Retinal pigment epithelial cell (primary cell): Measurements from ENCODE around the gene SRD5A1.
"Not testable (repeated sequence)": the region's sequence is repeated elsewhere in the genome, so short reads cannot be mapped to it uniquely, and the experiment has no call there.

Experiments
- DNase-seq: peaks from one replicate; pipeline ENCODE4 v3.0.0-alpha.2; 2010; ENCODE audit warnings: low read depth
- H3K4me3 ChIP-seq: 2 replicates; pipeline ENCODE4 v1.5.1; 2011; ENCODE audit warnings: mild to moderate bottlenecking, low read length, control low read depth, moderate library complexity
- TF ChIP-seq, protein P1 (sequence below): conservative IDR thresholded peaks from 2 replicates; pipeline ENCODE4 v1.5.1; 2011; ENCODE audit warnings: low read depth, low read length, control low read depth, inconsistent platforms

The SRD5A1 gene

DNA sequence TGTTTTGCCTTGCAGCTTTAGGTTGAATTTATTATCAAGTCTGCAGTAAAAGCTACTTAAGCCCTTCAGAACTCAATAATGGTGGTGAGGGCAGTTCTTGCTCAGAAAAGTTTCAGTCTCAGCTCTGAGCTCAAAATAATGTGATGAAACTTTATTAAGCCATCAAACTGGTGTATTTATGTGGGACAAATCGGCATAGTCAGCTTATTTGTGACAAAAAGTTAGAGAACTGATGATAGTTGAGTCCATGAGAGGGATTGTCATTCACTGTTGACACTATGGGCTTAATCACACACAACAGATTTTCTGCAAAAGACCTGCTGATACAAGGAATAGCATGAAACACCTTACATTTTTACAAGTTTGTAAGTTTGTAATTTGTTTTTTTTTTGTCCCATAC lies 9.4 kb downstream of the SRD5A1 start:
- TF ChIP-seq, protein P1, sequence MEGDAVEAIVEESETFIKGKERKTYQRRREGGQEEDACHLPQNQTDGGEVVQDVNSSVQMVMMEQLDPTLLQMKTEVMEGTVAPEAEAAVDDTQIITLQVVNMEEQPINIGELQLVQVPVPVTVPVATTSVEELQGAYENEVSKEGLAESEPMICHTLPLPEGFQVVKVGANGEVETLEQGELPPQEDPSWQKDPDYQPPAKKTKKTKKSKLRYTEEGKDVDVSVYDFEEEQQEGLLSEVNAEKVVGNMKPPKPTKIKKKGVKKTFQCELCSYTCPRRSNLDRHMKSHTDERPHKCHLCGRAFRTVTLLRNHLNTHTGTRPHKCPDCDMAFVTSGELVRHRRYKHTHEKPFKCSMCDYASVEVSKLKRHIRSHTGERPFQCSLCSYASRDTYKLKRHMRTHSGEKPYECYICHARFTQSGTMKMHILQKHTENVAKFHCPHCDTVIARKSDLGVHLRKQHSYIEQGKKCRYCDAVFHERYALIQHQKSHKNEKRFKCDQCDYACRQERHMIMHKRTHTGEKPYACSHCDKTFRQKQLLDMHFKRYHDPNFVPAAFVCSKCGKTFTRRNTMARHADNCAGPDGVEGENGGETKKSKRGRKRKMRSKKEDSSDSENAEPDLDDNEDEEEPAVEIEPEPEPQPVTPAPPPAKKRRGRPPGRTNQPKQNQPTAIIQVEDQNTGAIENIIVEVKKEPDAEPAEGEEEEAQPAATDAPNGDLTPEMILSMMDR: no peak
- DNase-seq: no peak
- H3K4me3 ChIP-seq: no peak overlapping the region

DNA sequence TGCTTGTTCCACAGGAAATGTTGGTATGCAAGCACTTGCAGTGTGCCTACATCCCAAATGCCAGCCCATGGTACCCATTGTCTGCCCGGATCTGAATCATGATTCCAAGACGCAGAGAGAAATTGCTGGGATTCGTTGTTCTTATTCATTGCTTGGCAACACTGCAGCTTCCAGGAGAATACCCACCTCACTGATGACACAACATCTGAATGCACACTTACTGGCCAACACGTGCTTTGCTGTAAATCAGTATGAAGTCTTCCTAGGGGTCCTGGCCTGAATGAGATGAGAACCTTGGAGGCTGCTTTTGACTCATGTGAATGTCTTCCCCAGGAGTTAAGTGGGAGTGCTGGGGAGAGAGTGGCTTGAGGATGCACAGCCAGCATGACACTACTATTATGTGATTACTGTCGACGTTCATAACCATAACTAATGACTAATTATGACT lies 11.6 kb downstream of the SRD5A1 start:
- TF ChIP-seq, protein P1: no peak
- no peak overlapping the region for H3K4me3 ChIP-seq
- no peak for DNase-seq

DNA sequence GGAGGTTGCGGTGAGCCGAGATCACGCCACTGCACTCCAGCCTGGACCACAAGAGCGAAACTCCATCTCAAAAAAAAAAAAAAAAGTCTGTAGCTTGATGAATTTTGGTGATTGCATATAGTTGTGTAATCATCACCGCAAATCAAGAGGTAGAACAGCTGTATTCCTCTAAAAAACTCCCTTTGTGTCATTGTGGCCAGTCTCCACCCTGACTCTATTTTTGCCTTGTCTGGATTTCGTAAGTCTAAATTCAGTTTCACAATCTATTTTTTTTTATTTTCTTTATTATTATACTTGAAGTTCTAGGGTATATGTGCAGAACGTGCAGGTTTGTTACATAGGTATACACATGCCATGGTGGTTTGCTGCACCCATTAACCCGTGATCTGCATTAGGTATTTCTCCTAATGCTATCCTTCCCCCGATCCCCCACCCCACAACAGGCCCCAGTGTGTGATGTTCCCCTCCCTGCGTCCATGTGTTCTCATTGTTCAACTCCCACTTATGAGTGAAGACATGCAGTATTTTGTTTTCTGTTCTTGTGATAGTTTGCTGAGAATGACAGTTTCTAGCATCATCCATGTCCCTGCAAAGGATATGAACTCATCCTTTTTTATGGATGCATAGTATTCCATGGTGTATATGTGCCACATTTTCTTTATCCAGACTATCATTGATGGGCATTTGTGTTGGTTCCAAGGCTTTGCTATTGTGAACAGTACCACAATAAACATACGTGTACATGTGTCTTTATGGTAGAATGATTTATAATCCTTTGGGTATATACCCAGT lies 12.5 kb downstream of the SRD5A1 start:
- DNase-seq, H3K4me3 ChIP-seq: not testable (repeated sequence)

DNA sequence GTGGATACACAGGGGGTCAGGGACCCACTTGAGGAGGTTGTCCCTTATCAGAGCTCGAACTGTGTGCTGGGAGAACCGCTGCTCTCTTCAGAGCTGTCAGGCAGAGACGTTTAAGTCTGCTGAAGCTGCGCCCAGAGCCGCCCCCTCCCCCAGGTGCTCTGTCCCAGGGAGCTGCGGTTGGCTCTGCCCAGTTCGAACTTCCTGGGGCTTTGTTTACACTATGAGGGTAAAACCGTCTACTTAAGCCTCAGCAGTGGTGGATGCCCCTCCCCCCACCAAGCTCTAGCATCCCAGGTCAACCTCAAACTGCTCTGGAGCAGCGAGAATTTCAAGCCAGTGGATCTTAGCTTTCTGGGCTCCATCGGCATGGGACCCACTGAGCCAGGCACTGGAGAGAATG lies 15.9 kb downstream of the SRD5A1 start:
- DNase-seq: no peak
- no peak overlapping the region for H3K4me3 ChIP-seq
- TF ChIP-seq, protein P1: no peak

DNA sequence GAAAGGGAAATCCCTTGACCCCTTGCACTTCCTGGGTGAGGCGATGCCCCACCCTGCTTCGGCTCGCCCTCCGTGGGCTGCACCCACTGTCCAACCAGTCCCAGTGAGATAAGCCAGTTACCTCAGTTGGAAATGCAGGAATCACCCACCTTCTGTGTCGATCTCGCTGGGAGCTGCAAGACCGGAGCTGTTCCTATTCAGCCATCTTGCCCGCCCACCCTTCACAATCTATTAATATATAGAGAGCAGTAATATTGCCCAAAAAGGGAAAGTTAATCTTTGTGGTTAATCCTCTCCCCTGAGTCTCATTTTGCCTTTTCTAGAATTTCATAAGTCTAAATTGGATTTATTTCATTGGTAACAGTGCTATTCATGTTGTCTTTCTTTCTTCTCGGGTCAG lies 16.4 kb downstream of the SRD5A1 start:
- H3K4me3 ChIP-seq: no peak overlapping the region
- TF ChIP-seq, protein P1: no peak
- no peak for DNase-seq

DNA sequence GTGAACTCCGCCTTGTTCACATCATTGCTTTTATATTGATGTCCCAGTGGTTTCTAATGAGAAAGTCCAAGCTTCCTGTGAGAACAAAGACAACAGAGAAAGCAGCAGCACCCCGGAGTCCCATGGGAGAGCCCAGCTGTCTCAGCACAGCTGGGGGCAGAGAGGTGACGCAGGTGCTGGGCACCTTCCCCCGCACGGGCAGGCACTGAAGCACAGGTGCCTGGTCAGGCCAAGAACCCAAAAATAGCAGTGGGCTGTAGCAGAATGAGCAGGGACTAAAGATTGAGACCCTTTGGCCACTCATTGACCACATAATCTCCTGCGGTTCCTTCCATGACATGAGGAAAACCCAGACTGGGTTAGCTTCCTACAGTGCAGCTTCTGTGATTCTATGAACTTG lies 18.8 kb downstream of the SRD5A1 start:
- DNase-seq: no peak
- TF ChIP-seq, protein P1: no peak
- no peak overlapping the region for H3K4me3 ChIP-seq

DNA sequence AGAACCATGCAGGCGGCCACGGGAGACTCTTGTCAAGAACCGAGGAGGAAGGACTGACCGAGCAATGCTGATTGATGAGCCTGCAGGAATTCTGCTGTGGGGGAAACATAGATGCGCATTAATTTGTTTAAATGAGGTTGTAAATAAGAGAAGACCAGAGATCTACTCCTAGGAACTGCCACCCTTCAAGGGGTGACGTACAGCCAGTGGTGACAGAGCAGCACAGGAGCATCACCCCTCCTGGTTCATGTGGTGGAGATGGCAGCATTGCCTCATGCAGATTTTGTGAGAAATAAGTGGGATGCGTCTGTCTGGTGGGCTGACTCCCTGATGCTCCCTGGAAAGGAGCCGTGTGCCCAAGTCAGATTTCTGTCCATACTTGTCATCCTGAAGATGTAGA lies 22.2 kb downstream of the SRD5A1 start:
- TF ChIP-seq, protein P1: no peak
- no peak overlapping the region for H3K4me3 ChIP-seq
- no peak for DNase-seq
